A673 (cell line): ENCODE measurements around the gene FRMD1.

Experiments used
- CTCF ChIP-seq: fragments of 300-800, 200-600 bp; sonication (generic); conservative IDR thresholded peaks from 2 replicates; pipeline ENCODE4 v1.5.1; 2017; ENCODE audit warnings: low read depth, mild to moderate bottlenecking, antibody characterized with exemption, low read length, moderate library complexity, mixed read lengths
- EZH2 ChIP-seq: fragments of 200-600 bp; sonication (generic); IDR thresholded peaks from 2 replicates; pipeline ENCODE4 v1.6.1; 2017; ENCODE audit warnings: borderline replicate concordance, low read depth, mild to moderate bottlenecking, mixed read lengths, antibody characterized with exemption, low read length; ENCODE audit not compliant: poor library complexity, severe bottlenecking

- TF ChIP-seq CTCF (no peak), EZH2 (no peak)
Observed at GRCh38 chr6:168024951-168025510, 54.0 kb downstream of the FRMD1 start.
